ENCODE data around the gene ADGRV1. TPM values are rescaled to one million over a fixed set of nuclear protein-coding genes. Genes with fewer than 3 reads are reported as not detected.

Gene ADGRV1
- total and polyA plus RNA-seq, 9 of the 15 experiments (the other 6 are each of a cell fraction or from before 2014, with no cell fraction given), result 21.7 to 156 (median 58.2) TPM

- no peaks in the 10 kb centered on the region for H3K4me1 ChIP-seq (replicated peaks in 1 of 2; ENCODE audit: control insufficient read depth in 2 of 2, insufficient read depth in 2 of 2, low read length in 2 of 2)
- no TSS peak for BruUV-seq (replicated peaks)
- 0 out of 3 replicates have a peak, but pooled peaks cover 2% of the 10 kb centered on the region for H3K36me3 ChIP-seq (ENCODE audit: control insufficient read depth, insufficient read depth, low read length)
- intact Hi-C loops (cut with micrococcal nuclease) (no loop called here), in situ Hi-C loops (cut with MboI) (no loop called here)
- no peaks in the 10 kb centered on the region for H3K27me3 ChIP-seq (ENCODE audit: control insufficient read depth in 2 of 2, insufficient read depth in 2 of 2, low read length in 2 of 2)
- H3K4me3 ChIP-seq, result no peak overlapping the region
- H3K9ac ChIP-seq (ENCODE audit: insufficient read depth in 1 of 2, low read depth in 2 of 2, low read length in 2 of 2), result no peak overlapping the region
- H3K27ac ChIP-seq (ENCODE audit: extremely low read depth, low read depth, low read length), result no peak overlapping the region
- DNase-seq (ENCODE audit: extremely low read depth in 1 of 4, low spot score in 3 of 4), result no peak
- TF ChIP-seq SRSF7 (optimal IDR thresholded peaks at IDR 0.05; ENCODE audit: low read depth, low read length) (no peak), HMGN3 (IDR thresholded peaks at IDR 0.05; ENCODE audit: borderline replicate concordance, extremely low read depth, insufficient read length, low read depth, low read length) (no peak)
- no peaks in the 10 kb centered on the region for H3K9me1 ChIP-seq (ENCODE audit: control insufficient read depth, insufficient read depth, low read length)
- no peak overlapping the region for H3K4me2 ChIP-seq (ENCODE audit: insufficient read depth, low read length)
- ChIA-PET CTCF (ENCODE audit: low intra/inter-chr PET ratio) (no interaction called here), POLR2A (interaction anchor here (0.7 to 1.2 kb wide), 2 partner anchors 13 to 276 kb away, joined by 3 read pairs; no protein-coding TSS in a partner anchor)
- no peak for ATAC-seq
- H4K20me1 ChIP-seq (replicated peaks; ENCODE audit: control insufficient read depth, insufficient read depth, low read length), result no peaks in the 10 kb centered on the region
- no peaks in the 10 kb centered on the region for H3K9me3 ChIP-seq (replicated peaks; ENCODE audit: control insufficient read depth, insufficient read depth, low read depth, low read length)
- WGBS (ENCODE audit: insufficient coverage, low coverage, missing lambda C conversion rate), result 76% methylated on average over 3 of the region's 3 CpGs
- no peaks in the 10 kb centered on the region for H3K79me2 ChIP-seq (ENCODE audit: control insufficient read depth, insufficient read depth, low read length)
- H2AFZ ChIP-seq (ENCODE audit: low read depth, low read length), result no peak overlapping the region
- FAIRE-seq, result no peak
Measured at GRCh38 chr5:90916947-90917800, 358.6 kb downstream of the ADGRV1 start.

DNA sequence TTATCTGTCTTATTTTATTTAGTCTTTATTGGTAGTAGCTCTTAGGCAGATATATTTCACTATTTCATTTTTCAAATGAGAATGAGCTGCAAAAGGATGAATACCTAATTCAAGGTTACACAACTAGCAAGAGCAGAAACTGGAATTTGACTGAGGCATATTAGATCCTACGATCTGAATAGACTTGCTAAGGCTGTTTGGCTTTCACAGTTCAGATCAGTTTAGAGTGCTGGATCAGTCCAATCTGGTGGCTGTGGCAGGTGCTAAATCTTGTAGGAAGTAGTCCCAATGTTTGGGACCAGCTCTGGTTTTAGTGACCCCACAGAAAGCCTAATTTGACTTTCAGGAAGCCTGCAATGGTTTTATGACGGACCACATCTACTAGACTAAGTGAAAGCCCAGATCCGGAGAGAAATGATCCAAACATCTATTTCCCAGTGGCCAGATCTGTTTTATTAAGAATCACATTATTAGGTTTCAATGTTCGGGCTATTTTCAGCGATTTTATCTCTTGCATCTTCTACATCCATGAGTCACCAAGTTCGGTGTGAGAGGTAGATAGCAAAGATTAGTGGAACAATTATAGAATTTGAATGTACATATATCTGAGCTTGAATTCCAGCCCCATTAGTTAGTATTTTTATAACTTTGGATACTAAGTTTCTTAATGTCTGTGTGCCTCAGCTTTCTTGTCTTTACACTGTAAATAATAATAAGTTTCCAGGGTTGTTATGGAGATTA, 359.5 kb downstream of the ADGRV1 start:
- no peaks in the 10 kb centered on the region for H3K4me1 ChIP-seq (replicated peaks in 1 of 2; ENCODE audit: control insufficient read depth in 2 of 2, insufficient read depth in 2 of 2, low read length in 2 of 2)
- no peak for ATAC-seq
- H3K36me3 ChIP-seq (ENCODE audit: control insufficient read depth, insufficient read depth, low read length), result peaks cover 8% of the 10 kb centered on the region; the same call in 1 of the 3 replicates
- no peak for DNase-seq (ENCODE audit: extremely low read depth in 1 of 4, low spot score in 3 of 4)
- WGBS (ENCODE audit: insufficient coverage, low coverage, missing lambda C conversion rate), result 56% methylated on average over 6 of the region's 6 CpGs
- H3K9me3 ChIP-seq (replicated peaks; ENCODE audit: control insufficient read depth, insufficient read depth, low read depth, low read length), result no peaks in the 10 kb centered on the region
- no peak overlapping the region for H2AFZ ChIP-seq (ENCODE audit: low read depth, low read length)
- no peak overlapping the region for H3K27ac ChIP-seq (ENCODE audit: extremely low read depth, low read depth, low read length)
- ChIA-PET CTCF (ENCODE audit: low intra/inter-chr PET ratio) (no interaction called here), POLR2A (interaction anchor here (1.1 to 1.2 kb wide), 2 partner anchors 14 to 463 kb away, joined by 3 read pairs; no protein-coding TSS in a partner anchor)
- H3K9me1 ChIP-seq (ENCODE audit: control insufficient read depth, insufficient read depth, low read length), result no peaks in the 10 kb centered on the region
- intact Hi-C loops (cut with micrococcal nuclease) (no loop called here), in situ Hi-C loops (cut with MboI) (no loop called here)
- H3K4me2 ChIP-seq (ENCODE audit: insufficient read depth, low read length), result no peak overlapping the region
- no peak overlapping the region for H3K4me3 ChIP-seq
- no peaks in the 10 kb centered on the region for H4K20me1 ChIP-seq (replicated peaks; ENCODE audit: control insufficient read depth, insufficient read depth, low read length)
- no TSS peak for BruUV-seq (replicated peaks)
- no peak overlapping the region for H3K9ac ChIP-seq (ENCODE audit: insufficient read depth in 1 of 2, low read depth in 2 of 2, low read length in 2 of 2)
- H3K79me2 ChIP-seq (ENCODE audit: control insufficient read depth, insufficient read depth, low read length), result no peaks in the 10 kb centered on the region
- H3K27me3 ChIP-seq (ENCODE audit: control insufficient read depth in 2 of 2, insufficient read depth in 2 of 2, low read length in 2 of 2), result no peaks in the 10 kb centered on the region
- FAIRE-seq, result no peak
- TF ChIP-seq ARHGAP35 (IDR thresholded peaks at IDR 0.05; ENCODE audit: partially characterized antibody) (no peak), ATF2 (CRISPR knock-in tag; IDR thresholded peaks at IDR 0.05) (no peak), ZKSCAN8 (CRISPR knock-in tag; IDR thresholded peaks at IDR 0.05) (no peak), JUN (IDR thresholded peaks at IDR 0.05; ENCODE audit: borderline replicate concordance, low read depth, low read length) (no peak), JUN (CRISPR knock-in tag; IDR thresholded peaks at IDR 0.05; ENCODE audit: borderline replicate concordance) (no peak)
- TF ChIP-seq, protein P1, sequence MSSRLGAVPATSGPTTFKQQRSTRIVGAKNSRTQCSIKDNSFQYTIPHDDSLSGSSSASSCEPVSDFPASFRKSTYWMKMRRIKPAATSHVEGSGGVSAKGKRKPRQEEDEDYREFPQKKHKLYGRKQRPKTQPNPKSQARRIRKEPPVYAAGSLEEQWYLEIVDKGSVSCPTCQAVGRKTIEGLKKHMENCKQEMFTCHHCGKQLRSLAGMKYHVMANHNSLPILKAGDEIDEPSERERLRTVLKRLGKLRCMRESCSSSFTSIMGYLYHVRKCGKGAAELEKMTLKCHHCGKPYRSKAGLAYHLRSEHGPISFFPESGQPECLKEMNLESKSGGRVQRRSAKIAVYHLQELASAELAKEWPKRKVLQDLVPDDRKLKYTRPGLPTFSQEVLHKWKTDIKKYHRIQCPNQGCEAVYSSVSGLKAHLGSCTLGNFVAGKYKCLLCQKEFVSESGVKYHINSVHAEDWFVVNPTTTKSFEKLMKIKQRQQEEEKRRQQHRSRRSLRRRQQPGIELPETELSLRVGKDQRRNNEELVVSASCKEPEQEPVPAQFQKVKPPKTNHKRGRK (tag; IDR thresholded peaks at IDR 0.05), result no peak

Measured in K562 (cell line).